Upper lobe of left lung (tissue), 6 donors: Measurements from ENCODE around the gene CDH26. TPM values are rescaled to one million over a fixed set of nuclear protein-coding genes. Genes with fewer than 3 reads are reported as not detected.

Experiments used
- ATAC-seq, 2 donors: fragments of 200-7000 bp; cut with Tn5 transposase; one replicate each; pipeline ENCODE4 v1.9.1; 2022; ENCODE audit warnings: mild to moderate bottlenecking in 2 of 2, moderate library complexity in 2 of 2; ENCODE audit not compliant: low FRiP score in 2 of 2
- DNase-seq, 2 donors: peaks; one replicate each; pipeline ENCODE4 v3.0.0-alpha.2; 2019 to 2020
- H3K27ac ChIP-seq, 4 donors: fragments of 200-600 bp; sonication (generic); one replicate each; pipeline ENCODE4 v1.5.1; 2016 to 2019
- H3K27me3 ChIP-seq, 4 donors: fragments of 200-600 bp; sonication (generic); one replicate each; pipeline ENCODE4 v1.5.1; 2017 to 2019
- H3K36me3 ChIP-seq, 4 donors: fragments of 200-600 bp; sonication (generic); one replicate each; pipeline ENCODE4 v1.5.1; 2016 to 2019
- H3K4me1 ChIP-seq, 4 donors: fragments of 200-600 bp; sonication (generic); one replicate each; pipeline ENCODE4 v1.5.1; 2018 to 2019
- H3K4me3 ChIP-seq, 4 donors: fragments of 200-600 bp; sonication (generic); one replicate each; pipeline ENCODE4 v1.5.1; 2017 to 2019; ENCODE audit warnings: mild to moderate bottlenecking in 2 of 4, moderate library complexity in 1 of 4
- H3K9me3 ChIP-seq, 4 donors: fragments of 200-600 bp; sonication (generic); one replicate each; pipeline ENCODE4 v1.5.1; 2018 to 2019
- EP300 ChIP-seq, 4 donors: sonication (generic); formaldehyde crosslinking; IDR thresholded peaks; one replicate each; pipeline ENCODE4 v1.5.1; 2017; ENCODE audit warnings: antibody characterized with exemption in 4 of 4, control low read depth in 2 of 4
- POLR2A ChIP-seq, 4 donors: fragments of 450-650 bp; IDR thresholded peaks; one replicate each; pipeline ENCODE4 v1.5.1; 2016 to 2017; ENCODE audit warnings: antibody characterized with exemption in 4 of 4, mild to moderate bottlenecking in 2 of 4
- POLR2AphosphoS5 ChIP-seq, 2 donors: sonication (generic); formaldehyde crosslinking; IDR thresholded peaks; one replicate each; pipeline ENCODE4 v1.5.1; 2017; ENCODE audit warnings: antibody characterized with exemption in 2 of 2
- WGBS, 2 donors: methylation state at CpG; one replicate each; pipeline ENCODE4 v1.1.5; 2017 to 2018; 5-methylcytosine and 5-hydroxymethylcytosine counted together
- total RNA-seq, 6 donors: library from RNA; depleted of rRNA in 4 of 6; stranded (reverse); fragments of >200 nt in 4 of 6; gene quantifications; one replicate each; pipeline versions ENCODE4 v1.1.0 to v1.2.1, GENCODE V29; 2016 to 2021
- TF ChIP-seq, protein P1 (sequence below), 6 experiments: fragments of 450-650 bp in 4 of 6; fragments of 200-600 bp in 2 of 6; sonication (generic) in 2 of 6; IDR thresholded peaks; one replicate each; pipeline ENCODE4 v1.5.1; 2016 to 2019; ENCODE audit warnings: antibody characterized with exemption in 6 of 6
- donor health status: DM: no; HTN: no; CAD: no; lungs with moderate emphysema.
- donor health status: DM: no; HTN: yes; CAD: no; lungs with severe emphysema.

The CDH26 gene
- total RNA-seq, 6 donors from 2014 or later: 4.0 to 18.9 (median 11.1) TPM

DNA sequence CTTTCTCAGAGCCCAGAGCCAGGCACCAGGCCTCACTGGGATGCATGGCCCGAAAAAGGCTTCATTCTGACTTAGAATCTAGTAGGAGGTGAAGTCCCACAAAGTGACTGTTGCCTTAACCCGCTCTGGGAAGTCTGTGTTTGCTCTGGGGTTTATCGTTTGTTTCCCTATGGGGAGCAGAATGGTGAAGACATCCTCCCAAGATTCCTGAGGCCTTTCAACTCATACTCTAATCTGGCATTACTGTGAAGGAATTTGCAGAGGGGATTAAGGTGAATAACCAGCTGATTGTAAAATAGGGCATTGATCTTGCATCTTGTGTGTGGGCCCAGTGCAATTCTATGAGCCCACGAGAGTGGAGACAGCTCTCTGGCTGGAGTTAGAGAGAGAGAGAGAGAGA is 67.8 kb downstream of the CDH26 start:
- no peaks in the 10 kb centered on the region for H3K9me3 ChIP-seq
- ATAC-seq: no peak
- no peak for DNase-seq
- H3K4me1 ChIP-seq: no peaks in the 10 kb centered on the region
- TF ChIP-seq EP300 (IDR thresholded peaks at IDR 0.05): no peak
- no peak for TF ChIP-seq POLR2A (IDR thresholded peaks at IDR 0.05)
- no peak for TF ChIP-seq POLR2AphosphoS5 (IDR thresholded peaks at IDR 0.05)
- TF ChIP-seq, protein P1, sequence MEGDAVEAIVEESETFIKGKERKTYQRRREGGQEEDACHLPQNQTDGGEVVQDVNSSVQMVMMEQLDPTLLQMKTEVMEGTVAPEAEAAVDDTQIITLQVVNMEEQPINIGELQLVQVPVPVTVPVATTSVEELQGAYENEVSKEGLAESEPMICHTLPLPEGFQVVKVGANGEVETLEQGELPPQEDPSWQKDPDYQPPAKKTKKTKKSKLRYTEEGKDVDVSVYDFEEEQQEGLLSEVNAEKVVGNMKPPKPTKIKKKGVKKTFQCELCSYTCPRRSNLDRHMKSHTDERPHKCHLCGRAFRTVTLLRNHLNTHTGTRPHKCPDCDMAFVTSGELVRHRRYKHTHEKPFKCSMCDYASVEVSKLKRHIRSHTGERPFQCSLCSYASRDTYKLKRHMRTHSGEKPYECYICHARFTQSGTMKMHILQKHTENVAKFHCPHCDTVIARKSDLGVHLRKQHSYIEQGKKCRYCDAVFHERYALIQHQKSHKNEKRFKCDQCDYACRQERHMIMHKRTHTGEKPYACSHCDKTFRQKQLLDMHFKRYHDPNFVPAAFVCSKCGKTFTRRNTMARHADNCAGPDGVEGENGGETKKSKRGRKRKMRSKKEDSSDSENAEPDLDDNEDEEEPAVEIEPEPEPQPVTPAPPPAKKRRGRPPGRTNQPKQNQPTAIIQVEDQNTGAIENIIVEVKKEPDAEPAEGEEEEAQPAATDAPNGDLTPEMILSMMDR (IDR thresholded peaks at IDR 0.05): no peak
- H3K4me3 ChIP-seq: no peak overlapping the region
- H3K27ac ChIP-seq: no peak overlapping the region
- no peaks in the 10 kb centered on the region for H3K36me3 ChIP-seq
- H3K27me3 ChIP-seq: no peaks in the 10 kb centered on the region
- 90 to 95% methylated on average over 4 of the region's 4 CpGs for WGBS, 2 donors

DNA sequence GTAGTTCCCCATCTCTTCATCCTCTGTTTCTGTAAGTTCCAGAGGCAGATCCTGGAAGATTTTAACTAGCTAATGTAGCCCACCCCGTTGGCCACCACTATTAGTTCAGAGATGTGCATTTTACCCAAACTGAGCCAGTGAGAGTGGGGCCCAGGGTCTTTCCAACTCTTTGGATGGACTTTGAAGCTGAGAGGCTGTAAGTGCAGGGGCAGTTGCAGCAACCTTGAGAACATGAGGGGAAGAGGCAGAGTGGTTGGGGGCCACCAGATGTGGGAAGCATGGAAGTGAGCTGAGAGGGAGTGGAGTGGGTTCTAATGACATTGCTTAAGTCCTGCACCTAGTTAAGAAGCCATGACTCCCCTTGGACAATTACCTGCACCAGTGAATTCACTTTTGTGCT is 72.2 kb downstream of the CDH26 start:
- H3K4me1 ChIP-seq: no peaks in the 10 kb centered on the region
- no peak for DNase-seq
- TF ChIP-seq EP300 (IDR thresholded peaks at IDR 0.05): no peak
- TF ChIP-seq, protein P1 (IDR thresholded peaks at IDR 0.05): no peak
- no peak for TF ChIP-seq POLR2AphosphoS5 (IDR thresholded peaks at IDR 0.05)
- no peak for TF ChIP-seq POLR2A (IDR thresholded peaks at IDR 0.05)
- no peak overlapping the region for H3K4me3 ChIP-seq
- ATAC-seq: no peak
- H3K36me3 ChIP-seq: no peaks in the 10 kb centered on the region
- no peak overlapping the region for H3K27ac ChIP-seq
- H3K9me3 ChIP-seq: no peaks in the 10 kb centered on the region
- 69 to 100% methylated on average over 1 of the region's 1 CpG for WGBS, 2 donors
- no peaks in the 10 kb centered on the region for H3K27me3 ChIP-seq

DNA sequence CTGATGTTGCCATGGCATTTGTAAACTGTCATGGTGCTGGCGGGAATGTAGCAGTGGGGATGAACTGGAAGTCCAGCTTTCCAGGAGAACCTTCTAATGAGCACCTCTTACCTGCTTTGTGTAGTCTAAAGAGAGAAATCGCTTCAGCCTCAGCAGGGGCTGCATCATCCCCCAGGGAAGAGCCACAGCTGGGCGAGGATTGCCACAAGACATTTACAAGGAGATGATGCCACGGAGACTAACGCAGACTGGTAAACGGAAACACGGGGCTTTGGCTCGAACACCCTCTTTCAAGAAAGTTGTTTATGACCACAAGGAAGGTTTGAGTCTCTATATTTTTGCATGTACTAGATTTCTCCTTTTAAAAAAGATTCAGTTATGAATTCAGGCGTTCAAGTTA is 72.9 kb downstream of the CDH26 start:
- H3K4me3 ChIP-seq: no peak overlapping the region
- H3K27ac ChIP-seq: no peak overlapping the region
- H3K4me1 ChIP-seq: no peaks in the 10 kb centered on the region
- H3K36me3 ChIP-seq: no peaks in the 10 kb centered on the region
- no peaks in the 10 kb centered on the region for H3K27me3 ChIP-seq
- DNase-seq (no peak), ATAC-seq (no peak)
- 86 to 88% methylated on average over 9 of the region's 9 CpGs for WGBS, 2 donors
- TF ChIP-seq, protein P1 (IDR thresholded peaks at IDR 0.05): no peak
- no peak for TF ChIP-seq EP300 (IDR thresholded peaks at IDR 0.05)
- H3K9me3 ChIP-seq: no peaks in the 10 kb centered on the region

DNA sequence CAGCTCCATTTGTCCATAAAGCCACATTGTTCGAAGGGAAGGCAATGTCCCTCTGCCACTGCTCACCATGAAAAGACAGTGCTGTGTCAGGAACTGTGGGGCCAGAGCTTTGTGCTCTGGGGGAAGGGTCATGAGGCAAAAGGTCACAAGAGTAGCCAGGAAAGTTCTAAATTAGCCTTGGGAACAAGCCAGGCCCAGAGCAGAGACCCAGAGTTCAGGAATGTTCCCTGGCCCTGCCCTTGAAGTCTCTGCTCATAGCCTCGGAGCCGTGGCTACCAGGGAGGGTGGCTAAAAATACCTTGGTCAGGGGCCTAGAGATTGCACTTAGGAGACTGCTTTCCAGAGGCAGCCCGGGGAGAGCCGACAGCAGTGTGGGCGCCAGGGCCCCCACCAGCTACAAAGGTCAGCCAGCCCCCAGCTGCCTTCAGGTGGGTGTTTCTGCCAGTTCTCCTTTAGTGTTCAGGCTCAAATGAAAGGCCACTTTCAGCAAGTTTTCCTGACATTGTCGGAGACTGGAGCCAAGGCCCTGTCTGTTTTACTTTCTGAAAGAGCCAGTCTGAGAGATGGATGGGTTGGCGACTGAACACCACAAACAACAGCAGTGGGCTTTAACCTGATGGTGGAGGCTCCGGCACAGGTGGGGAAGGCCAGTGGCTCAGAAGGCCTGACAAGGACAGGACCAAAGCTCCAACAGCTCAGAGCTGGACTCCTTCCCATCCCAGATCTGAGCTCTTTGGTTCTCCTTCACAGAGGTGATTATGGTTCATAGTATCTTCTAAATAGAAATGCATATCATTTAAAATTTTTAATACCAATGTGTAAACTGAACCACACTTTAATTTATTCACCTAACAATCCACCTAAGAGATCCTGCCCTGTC is 76.2 kb downstream of the CDH26 start:
- H3K27me3 ChIP-seq: no peaks in the 10 kb centered on the region
- DNase-seq: peak in 1 of 2 donors; percentile 43
- H3K4me1 ChIP-seq: no peaks in the 10 kb centered on the region
- 75 to 83% methylated on average over 4 to 9 of the region's 9 CpGs for WGBS, 2 donors
- H3K4me3 ChIP-seq: no peak overlapping the region
- no peaks in the 10 kb centered on the region for H3K36me3 ChIP-seq
- TF ChIP-seq EP300 (IDR thresholded peaks at IDR 0.05): no peak
- TF ChIP-seq POLR2AphosphoS5 (IDR thresholded peaks at IDR 0.05): no peak
- no peak for TF ChIP-seq POLR2A (IDR thresholded peaks at IDR 0.05)
- TF ChIP-seq, protein P1 (IDR thresholded peaks at IDR 0.05): no peak
- no peak overlapping the region for H3K27ac ChIP-seq
- H3K9me3 ChIP-seq: no peaks in the 10 kb centered on the region
- peak in 1 of 2 donors; percentile 76 for ATAC-seq

DNA sequence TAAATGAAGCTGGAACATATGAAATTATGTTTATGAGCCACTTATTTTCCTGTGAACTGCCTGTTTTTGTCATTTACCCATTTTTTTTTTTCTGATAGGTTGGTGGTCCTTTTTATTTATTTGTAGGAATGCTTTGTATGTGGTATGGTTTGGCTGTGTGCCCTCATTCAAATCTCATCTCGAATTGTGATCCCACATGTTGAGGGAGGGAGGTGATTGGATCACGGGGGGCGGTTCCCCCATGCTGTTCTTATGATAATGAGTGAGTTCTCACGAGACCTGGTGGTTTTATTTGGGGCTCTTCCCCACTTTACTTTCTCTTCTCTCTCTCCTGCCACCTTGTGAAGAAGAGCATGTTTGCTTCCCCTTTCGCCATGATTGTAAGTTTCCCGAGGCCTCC is 77.3 kb downstream of the CDH26 start:
- H3K4me3 ChIP-seq: no peak overlapping the region
- H3K27me3 ChIP-seq: no peaks in the 10 kb centered on the region
- 77 to 80% methylated on average over 6 of the region's 6 CpGs for WGBS, 2 donors
- DNase-seq: no peak
- H3K4me1 ChIP-seq: no peaks in the 10 kb centered on the region
- no peaks in the 10 kb centered on the region for H3K9me3 ChIP-seq
- no peaks in the 10 kb centered on the region for H3K36me3 ChIP-seq
- no peak overlapping the region for H3K27ac ChIP-seq
- ATAC-seq: no peak
- TF ChIP-seq, protein P1 (IDR thresholded peaks at IDR 0.05): no peak
- no peak for TF ChIP-seq EP300 (IDR thresholded peaks at IDR 0.05)
- TF ChIP-seq POLR2A (IDR thresholded peaks at IDR 0.05): no peak
- no peak for TF ChIP-seq POLR2AphosphoS5 (IDR thresholded peaks at IDR 0.05)
